ENCODE measurements around the gene SLC39A11.

GRCh38 chr17:72937707-72938106 is 154.8 kb downstream of the SLC39A11 start:
- TF ChIP-seq CTCF (conservative IDR thresholded peaks at IDR 0.05 in 1 of 2, IDR thresholded peaks at IDR 0.05 in 1 of 2; ENCODE audit: low read depth in 1 of 2, low read length in 2 of 2) (no peak), EZH2 (IDR thresholded peaks at IDR 0.05; ENCODE audit: low read length, missing control alignments) (no peak)

Measured in fibroblast of lung (primary cell).